GM19351 (cell line): ENCODE results near the gene TSC2.
"Not testable (repeated sequence)": the region's sequence is repeated elsewhere in the genome, so short reads cannot be mapped to it uniquely, and the experiment has no call there.

Experiments used
- ATAC-seq: cut with Tn5 transposase; IDR thresholded peaks from one replicate; pipeline ENCODE4 v1.9.1; 2021; ENCODE audit warnings: mild to moderate bottlenecking, moderate library complexity; ENCODE audit not compliant: unreplicated experiment

Gene TSC2

DNA sequence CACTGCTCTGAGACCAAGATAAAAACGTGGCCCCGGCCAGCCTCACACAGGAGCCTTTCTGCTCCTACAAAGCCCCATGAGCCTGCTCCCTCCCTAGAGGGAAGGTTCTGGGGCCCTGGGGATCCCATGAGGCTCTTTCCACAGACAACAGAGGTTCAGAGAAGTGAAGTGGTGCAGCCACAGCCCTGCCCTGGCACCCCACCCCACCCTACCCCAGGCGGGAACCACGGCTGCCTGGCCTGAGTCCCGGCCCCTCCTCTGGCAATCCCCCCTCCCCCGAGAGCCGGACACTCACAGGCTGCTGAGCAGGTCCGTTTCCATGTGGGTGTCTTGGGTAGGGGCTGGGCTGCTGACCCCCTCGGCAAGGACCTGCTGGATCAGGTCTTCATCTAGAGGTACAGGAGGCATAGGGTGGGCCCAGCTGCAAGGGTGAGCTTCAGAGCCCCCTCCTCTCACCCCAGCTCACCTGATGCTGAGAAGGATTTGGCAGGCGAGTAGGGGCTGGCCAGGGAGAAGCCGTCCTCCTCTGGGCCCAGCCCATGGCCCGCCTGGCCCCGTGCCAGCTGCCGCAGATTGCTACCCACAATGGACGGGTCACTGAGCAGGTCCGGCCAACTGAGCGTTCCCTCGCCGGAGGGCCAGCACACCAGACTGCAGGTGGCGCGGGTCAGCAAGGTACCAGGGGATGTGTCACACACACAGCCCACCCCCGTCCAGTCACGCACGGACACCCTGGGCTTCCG is 49.2 kb downstream of the TSC2 start:
- no peak for ATAC-seq

DNA sequence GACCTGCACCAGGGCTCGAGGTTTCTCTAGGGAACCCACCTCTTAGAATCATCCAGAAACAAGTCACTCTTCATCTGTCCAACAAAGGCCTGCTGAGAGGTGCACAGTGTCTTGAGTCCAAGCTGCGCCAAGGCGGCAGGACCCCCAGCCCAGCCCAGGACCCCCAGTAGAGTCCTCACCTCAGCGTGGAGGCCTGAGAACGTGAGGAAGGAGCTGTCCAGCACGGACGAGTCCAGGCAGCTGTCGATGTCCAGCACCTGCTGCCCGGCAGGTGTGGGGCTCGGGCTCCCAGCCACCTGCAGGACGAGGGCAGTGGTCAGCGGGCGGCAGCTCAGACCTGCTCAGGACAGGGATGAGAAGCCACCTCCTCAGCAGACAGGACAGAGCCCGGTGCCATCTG is 49.9 kb downstream of the TSC2 start:
- ATAC-seq: not testable (repeated sequence)

DNA sequence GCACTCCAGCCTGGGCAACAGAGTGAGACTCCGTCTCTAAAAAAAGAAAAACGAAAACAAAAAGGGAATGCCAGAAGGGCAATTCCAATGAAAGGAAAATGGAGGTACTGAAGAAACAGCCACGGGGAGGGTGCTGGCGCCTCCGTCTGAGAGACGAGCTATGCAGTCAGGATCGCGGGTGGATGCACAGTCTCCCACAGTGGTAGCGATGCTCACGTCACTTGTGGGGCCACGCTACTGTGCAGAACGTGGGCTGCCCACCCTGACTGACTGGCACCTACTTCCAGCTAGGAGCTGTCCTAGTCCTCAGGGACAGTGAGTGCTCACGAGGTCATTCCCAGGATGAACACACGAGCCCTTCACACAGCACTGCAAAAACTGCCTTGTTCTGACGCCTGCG is 53.8 kb downstream of the TSC2 start:
- not testable (repeated sequence) for ATAC-seq

DNA sequence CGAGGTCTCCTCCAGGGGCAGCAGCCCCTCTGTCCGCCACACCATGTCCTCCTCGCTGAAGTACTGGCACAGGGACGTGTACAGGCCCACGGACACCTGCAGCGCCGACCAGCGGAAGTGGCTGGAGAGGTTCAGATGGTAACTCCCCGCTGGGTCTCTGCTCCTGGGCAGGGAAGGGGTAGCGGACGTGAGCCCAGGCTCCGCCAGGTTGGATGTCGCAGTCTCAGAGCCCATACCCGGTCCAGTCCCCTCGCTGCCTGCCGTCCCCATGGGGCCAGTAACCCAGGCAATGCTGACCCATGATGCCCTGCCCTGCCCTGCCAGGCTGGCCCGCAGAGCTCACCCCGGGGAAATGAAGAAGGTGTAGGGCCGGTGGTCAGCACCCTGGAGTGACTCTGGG is 54.7 kb downstream of the TSC2 start:
- ATAC-seq: no peak

DNA sequence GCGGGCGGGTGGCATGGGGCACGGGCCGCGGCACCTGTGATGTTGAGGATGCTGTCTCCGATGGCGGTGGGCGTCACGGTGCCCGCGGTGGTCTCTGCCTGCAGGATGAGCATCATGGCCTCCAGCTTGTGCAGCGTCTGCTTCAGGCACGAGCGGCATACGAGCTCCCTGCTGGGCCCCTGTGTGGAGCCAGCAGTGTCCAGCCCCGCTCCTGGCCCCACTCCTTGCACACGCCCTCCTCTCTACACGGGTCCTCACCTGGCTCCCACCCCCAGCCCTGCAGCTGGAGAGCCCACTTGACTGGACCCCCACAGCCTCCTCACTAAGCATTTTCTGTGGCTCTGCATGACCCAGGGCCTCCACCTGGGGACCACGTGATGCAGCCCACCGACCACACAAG is 56.7 kb downstream of the TSC2 start:
- ATAC-seq: not testable (repeated sequence)

DNA sequence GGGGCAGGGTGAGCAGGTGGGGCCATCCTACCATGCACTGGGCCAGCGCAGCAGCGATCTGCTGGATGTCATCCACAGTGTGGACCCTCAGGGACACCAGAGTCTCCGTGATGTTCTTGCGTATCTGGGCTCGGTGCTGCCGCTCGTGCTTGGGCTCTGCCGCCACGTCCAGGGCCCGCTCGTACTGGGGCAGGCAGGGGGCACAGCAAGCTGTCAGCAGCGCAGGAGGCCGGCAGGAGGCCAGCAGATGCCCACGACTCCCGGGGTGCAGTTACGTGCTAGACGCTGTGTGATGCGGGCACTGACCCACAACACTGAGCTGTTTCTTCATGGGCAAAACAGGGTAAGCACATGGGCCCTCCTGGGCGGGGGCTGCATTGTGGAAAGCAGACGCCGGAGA is 57.5 kb downstream of the TSC2 start:
- ATAC-seq: not testable (repeated sequence)

DNA sequence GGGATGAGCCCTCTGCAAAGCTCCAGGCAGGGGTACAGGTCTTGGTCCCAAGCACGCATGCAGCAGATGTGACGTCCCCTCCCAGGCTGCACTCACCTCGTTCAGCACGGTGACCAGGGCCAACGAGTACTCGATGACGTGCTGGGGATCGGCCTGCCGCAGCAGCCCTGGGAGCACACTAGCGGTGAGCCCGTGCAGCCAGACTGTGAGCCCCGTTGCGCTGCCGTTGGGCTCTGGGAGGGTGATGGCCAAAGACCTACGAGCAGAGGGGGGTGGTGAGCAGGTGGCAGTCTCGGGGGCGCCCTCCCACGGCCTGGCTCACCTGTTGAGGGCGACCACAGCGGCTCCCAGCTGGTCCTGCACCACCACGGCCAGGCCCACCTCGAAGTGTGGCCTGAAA is 58.0 kb downstream of the TSC2 start:
- ATAC-seq: not testable (repeated sequence)

DNA sequence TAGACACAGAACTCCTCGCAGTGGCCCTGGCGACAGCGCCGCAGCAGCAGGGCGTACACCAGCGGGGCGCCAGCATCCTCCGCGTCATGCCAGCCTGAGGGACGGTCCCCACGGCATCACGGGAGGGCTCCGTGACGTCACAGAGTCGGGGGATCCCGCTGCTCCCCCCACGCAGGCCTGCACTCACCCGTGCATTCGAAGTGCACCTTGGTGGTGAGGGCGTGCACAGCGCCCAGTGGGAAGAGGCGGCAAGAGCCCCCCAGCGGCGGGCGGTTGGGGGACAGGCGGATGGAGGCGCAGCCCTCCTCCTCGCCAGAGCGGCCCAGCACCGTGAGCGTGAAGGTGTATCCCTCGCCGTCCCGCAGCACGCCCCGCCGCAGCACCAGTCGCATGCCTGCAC is 58.4 kb downstream of the TSC2 start:
- ATAC-seq: not testable (repeated sequence)

DNA sequence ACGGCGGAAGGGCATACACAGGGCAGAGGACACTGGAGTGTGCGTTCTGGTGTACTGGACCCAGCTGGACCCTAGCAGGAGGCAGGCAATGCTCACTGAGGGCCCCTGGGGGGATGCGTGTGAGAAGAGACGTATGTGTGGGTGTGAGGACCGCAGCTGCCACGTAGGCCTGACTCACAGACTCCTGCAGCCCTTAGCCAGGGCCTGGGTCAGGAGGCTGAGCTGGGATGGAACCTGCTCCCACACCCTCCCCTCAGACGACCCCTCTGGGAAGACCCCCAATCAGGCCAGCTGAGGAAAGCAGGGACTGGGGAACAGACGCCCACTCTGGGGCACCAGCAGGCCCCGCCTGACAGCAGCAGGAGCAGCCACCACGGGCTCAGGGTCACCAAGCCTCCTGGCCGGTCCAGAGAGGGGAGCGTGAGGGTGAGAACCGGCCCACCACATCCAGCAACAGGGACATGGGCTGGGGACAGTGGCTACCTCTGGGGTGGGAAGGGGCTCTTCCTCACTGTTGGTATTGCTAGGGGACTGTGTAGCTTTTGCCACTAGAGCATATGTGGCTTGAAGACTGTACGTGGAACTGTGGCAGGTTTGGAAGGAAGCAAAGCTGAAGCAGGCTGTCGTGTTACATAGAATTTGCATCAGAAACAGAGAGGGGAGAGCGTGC is 59.5 kb downstream of the TSC2 start:
- ATAC-seq: not testable (repeated sequence)

DNA sequence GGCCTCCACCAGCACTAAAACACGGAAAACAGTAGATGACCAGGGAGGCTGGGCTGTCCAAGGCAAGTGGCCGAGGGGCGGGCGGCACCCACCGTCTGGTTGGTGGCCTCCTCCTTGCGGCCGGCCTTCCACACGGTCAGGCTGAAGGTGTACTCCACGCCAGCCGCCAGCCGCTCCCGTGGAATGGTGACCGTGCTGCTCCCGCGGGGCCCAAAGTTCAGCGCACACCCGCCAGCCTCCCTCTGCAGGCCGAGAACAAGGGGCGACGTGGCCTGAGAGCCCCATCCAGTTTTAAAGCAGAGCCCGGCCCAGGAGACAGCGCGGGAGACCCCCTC is 60.0 kb downstream of the TSC2 start:
- not testable (repeated sequence) for ATAC-seq

DNA sequence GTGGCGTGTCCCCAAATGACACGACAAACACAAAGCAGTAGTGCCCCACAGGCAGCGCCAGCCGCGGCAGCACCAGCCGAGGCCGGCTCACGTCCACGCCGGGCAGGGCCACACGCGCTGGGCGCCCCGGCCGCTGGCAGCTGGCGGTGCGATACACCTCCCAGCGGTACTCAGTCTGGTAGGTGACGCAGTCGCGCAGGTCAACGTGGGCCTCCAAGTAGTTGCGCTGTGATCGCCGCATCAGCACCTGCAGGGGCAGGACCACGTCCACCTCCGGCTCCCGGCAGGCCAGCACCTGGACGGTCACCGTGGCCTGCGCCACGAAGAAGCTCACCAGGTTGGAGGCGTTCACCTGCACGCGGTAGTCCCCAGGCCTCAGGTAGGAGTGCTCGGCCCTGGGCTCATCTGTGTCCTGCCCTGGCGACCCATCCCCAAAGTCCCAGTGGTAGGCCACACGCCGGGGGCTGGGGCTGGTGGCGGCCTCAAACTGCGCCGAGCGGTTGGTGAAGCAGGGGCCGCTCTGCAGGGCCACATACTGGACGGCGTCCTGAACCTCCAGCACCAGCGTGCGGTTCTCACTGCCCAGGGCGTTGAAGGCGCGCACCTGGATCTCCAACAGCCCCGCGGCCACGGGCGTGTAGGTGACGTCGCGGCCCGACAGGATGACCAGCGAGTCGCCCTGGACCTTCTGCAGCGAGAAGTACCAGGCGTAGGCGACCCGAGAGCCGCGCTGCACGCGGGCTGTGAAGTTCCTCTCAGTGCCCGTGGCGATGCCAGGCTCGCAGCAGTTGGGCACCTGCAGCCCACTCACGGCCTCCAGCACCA is 60.9 kb downstream of the TSC2 start:
- not testable (repeated sequence) for ATAC-seq

DNA sequence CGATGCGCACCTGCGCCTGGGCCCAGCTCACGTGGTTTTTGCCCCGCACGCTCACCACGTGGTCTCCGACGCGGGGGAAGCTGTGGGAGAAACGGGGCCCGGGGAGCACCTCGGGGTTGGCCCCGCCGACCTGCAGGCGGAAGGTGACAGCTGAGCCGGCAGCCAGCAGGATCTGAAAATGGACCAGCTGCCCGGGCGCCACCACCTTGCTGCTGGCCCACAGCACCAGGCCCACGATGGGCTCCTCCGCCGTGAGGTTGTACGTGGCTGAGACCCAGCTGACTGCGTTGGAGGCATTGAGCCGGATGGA is 61.4 kb downstream of the TSC2 start:
- ATAC-seq: not testable (repeated sequence)

DNA sequence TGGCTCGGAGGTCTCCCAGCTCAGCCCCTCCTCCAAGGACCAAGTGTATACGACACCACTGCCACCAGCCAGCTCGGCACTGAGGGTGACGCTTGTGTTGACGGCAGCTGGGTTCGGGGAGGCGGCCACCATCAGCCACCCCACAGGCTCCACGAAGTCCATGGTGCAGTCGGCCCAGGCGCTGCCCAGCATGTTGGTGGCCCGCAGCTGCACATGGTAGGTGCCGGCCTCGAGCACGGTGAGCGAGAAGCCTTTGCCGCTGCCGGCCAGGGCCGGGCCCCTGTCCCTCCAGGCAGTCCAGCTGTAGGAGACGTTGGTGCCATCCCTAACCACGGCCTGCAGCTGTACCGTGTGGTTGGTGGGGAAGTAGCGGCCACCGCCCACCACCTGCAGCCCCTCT is 62.1 kb downstream of the TSC2 start:
- ATAC-seq: not testable (repeated sequence)

DNA sequence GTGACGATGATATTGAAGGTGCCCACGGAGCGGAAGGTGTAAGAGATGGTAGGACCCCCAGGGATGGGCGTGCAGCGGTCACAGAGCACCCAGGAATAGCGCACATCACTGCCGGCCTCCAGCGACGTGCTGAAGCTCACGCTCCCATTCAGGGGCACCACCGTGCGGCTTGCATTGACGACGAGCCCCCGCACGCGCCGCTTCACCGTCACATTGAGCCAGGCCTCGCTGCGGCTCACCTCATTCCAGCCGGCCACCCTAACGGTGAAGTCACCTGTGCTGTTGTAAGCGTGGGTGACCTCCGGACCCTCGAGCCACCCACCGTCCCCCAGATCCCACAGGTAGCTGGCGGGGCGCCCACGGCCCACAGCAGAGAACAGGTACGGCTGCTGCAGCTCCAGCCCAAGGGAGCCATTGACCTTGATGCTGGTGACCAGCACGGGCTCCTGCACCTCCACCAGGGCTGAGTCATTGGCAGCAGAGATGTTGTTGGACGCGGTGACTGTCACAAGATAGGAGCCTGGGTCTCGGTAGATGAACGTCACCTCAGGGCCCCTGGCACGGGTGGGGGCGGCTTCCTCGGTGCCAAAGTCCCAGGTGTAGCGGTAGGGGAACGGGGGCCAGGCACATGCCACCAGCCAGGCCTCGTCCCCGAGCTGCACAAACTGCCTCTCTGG is 62.7 kb downstream of the TSC2 start:
- not testable (repeated sequence) for ATAC-seq

DNA sequence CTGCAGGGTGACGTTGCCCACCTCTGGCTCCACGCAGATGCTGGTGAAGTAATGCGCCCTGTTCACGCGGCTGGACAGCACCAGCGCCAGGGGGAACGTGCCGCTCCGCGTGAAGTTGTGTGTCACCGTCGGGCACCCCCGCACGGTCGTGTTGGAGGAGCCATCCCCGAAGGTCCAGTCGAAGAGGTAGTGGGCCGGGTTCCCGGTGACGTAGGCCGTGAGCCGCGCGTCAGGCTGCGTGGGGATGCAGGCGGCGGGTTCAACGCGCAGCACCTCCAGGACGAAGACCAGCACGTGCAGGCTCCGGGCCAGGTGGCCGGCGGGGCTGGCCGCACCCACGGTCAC is 63.2 kb downstream of the TSC2 start:
- not testable (repeated sequence) for ATAC-seq

DNA sequence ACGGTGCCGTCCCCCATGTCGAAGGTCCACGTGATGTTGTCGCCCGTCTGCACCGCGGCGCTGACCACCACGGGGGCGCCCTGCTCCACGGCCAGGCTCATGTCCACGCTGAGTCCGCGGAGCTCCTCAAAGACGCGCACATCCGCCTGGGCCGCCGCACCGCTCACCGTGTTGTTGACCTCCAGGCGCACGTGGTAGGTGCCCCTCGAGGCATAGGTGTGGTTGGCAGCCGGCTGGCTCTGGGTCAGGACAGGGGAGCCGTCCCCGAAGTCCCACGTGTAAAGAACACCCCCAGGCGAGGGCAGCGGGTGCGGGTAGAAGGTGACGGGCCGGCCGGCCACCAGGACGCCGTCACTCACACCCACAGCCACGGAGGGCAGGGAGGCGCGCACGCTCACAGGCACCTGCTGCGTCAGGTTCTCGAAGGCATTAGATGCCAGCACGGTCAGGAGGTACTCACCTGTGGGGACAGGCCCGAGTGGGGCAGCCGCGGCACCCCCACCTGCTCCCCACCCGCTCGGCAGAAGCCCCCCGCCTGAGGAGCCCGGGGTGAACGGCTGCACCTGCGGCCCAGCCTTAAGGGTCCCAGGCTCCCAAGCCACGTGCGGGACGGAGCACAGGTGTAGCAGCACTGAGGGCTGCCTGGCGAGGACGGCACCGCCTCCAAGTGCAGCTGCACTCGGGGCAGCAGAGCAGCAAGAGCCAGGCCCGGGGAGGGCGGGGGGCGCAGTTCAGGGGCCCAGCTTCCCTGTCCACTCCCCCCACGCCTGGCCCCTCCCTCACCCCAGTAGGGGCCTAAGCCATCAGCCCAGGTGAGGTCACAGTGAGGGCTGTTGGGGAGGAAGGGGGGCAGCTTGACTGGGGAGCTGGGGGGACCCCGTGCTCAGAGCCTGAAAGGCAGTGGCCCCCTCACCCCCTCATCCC is 63.9 kb downstream of the TSC2 start:
- ATAC-seq: not testable (repeated sequence)

DNA sequence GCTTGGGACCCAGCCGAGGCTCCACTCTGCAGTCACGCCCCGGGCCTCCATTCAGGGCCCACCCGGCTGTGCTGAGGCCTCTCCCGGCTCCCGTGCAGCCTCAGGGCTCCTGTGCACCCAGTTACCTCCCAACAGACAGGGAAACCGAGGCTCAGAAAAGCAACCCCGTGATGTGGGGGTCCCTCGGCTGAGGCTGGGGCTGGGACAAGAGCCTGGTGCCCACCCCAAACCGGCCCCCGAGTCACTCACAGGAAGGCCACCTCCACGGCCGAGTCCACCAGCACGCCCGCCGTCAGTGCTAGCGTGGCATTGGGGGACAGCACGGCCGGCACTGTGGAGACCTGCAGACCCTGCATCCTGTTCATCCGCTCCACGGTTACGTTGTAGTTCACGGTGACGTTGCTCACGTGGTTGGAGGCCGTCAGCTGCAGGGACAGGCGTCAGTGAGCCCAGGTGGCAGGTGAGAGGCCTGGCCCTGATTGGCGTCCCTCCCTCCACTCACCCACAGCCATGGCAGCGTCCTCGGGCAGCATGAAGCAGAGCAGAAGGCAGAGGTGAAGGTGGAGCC is 64.8 kb downstream of the TSC2 start:
- not testable (repeated sequence) for ATAC-seq

DNA sequence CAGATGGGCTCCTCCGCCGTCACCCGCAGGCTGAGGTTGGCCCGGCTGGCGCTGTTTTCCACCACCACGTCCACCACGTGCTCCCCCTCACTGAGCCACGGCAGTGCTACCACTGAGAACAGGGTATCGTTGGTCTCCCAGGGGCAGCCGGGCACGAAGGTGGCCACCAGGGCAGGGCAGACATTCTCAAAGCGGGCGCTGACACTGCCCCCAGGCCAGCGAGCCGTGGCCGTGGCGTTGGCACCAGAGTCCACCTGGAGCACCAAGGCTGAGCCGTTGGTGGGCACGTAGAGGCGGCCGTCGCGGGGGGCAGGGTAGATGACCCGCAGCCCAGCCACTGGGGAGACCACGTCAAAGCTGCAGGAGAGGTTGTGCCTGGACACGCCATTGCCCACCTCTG is 66.4 kb downstream of the TSC2 start:
- ATAC-seq: not testable (repeated sequence)

DNA sequence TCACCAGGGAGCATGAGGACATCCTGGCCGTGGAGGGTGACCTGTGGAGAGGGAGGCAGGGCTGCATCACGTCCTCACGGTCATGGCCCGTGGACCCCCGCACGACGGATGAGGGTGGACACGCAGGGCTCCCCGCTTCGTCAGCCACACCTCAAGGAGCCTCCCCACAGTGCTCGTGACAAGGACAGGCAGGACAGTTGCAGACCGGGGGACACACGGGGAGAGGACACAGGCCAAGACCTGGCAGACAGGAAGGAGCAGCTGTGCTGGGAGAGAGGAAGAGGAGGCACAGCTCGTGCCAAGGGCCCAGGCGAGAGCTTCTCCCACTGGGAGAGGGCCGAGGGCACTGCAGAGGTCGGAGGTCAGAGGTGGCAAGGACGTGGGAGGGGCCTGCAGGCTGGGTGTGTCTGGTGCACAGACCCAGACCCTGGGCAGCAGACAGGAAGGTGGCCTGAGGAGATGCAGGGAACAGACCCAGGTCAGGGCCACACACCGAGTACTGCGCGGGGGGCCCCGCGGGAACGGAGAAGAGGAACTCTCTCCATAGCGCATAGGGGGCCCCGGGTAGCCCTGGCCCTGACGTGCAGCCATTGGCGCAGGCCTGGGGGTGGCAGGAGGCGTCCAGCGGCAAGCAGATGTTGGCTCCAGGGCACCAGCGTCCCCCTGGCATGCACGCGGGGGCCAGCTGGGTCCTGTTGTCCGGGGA is 67.3 kb downstream of the TSC2 start:
- not testable (repeated sequence) for ATAC-seq
